Testis (tissue), 2 donors: ENCODE measurements around the gene SLC9A9.

Experiments used
- CTCF ChIP-seq, 3 experiments: fragments of 450-650 bp in 2 of 3; fragments of 200-600 bp in 1 of 3; sonication (generic) in 1 of 3; IDR thresholded peaks; one replicate each; pipeline ENCODE4 v1.5.1; 2016 to 2019; ENCODE audit warnings: antibody characterized with exemption in 3 of 3, mild to moderate bottlenecking in 2 of 3, moderate library complexity in 1 of 3
- POLR2A ChIP-seq: fragments of 450-650 bp; IDR thresholded peaks from one replicate; pipeline ENCODE4 v1.6.1; 2017; ENCODE audit warnings: antibody characterized with exemption, mild to moderate bottlenecking, moderate library complexity

GRCh38 chr3:143654906-143655305 lies 193.4 kb downstream of the SLC9A9 start:
- TF ChIP-seq CTCF (IDR thresholded peaks at IDR 0.05) (no peak), POLR2A (no peak)
